ENCODE measurements around the gene OR14I1.
"Not testable (repeated sequence)": the region's sequence is repeated elsewhere in the genome, so short reads cannot be mapped to it uniquely, and the experiment has no call there.

The OR14I1 gene

GRCh38 chr1:248688527-248689298 is 13.9 kb downstream of the OR14I1 start:
- no peak for DNase-seq (ENCODE audit: low read depth in 2 of 2)

- DNase-seq (ENCODE audit: low read depth in 2 of 2), result no peak
Measured at GRCh38 chr1:248686815-248687214, 15.8 kb downstream of the OR14I1 start.

- DNase-seq (ENCODE audit: low read depth in 2 of 2), result no peak
Measured at GRCh38 chr1:248681651-248682050, 20.9 kb downstream of the OR14I1 start.

DNA sequence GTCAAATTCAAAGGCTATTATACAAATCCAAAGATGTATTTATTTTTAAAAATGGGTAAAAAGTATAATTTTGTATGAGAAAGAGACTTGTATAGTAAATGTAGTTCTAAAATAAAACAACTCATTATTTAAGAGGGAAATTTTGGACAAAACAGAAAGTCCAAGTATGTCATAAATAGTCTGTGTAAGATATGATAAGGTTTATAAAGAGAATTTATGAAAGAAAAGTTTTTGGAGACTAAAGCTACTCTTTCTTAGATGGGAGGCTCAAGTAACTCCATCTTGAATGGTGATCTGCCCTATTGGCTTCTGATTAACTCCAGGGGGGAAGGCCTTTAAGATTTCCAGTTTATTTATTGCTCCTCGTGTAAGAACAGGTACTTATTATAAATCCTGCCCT is 32.6 kb downstream of the OR14I1 start:
- DNase-seq (ENCODE audit: low read depth in 2 of 2), result no peak

DNA sequence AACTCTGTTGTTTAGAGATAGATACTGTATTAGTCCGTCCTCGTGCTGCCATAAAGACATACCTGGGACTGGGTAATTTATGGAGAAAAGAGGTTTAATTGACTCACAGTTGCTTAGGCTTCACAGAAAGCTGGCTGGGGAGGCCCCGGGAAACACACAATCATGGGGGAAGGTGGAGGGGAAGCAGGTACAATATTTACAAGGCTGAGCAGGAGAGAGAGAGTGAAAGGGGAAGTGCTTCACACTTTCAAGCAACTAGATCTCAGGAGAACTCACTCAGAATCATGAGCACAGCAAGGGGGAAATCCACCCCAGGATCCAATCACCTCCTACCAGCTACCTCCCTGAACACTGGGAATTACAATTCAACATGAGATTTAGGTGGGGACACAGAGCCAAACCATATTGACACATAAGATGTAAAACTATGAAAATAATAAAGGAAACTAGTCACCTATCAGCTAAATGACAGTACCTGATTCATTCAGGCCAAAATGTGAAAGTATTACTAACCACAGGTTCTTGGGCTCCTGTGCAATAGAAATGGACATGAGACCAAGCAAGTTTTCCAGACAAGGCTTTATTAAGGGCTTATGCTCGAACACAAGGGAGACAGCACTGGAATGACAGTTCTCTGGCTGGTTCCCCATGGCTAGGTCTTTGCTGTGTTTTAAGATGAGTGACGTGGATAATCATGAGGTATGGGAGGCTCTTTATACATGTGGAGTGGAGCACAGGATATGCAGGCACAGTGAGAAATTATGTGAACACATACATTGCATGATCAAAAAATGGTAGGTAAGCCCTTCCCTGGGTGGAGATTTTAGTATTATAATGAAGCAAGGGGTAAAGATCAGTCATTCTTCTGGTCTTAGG is 38.9 kb downstream of the OR14I1 start:
- not testable (repeated sequence) for DNase-seq (ENCODE audit: low read depth in 2 of 2)

DNA sequence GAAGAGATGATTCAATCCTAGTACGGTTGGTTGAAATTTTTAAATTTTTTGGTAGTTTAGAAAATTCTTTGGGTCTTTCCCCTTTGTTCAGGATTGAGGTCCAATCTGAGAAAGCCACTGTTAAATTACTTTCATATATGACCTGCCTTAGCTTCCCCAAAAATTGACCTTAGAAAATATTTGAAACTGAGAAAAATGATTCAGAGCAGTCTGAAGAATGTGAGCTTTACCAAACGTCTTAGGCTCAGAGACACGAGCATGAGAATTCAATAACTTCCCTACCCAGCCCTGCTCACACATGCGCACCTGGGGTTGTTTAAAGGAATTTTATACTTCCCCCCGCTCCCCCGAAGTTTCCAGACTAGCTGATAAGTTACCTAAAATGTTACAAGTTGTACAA is 45.8 kb downstream of the OR14I1 start:
- not testable (repeated sequence) for DNase-seq (ENCODE audit: low read depth in 2 of 2)

DNA sequence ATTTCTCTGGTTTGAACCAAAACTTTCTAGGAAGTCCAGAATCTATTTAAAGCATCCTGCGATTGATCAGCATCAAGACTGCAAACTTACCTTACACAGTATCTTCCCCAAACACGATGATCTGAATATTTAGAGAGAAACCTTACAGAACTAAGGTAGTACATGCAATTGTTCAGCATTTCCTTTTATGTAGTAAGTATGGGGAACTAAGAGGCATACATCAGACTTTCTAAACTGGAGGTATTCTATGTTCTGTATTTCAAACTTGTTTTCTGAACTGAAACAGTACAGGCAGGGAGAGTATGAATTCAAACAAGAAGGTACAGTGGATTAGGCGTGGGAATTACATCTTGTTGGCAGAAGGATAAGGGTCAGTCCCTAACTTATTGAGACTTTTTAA is 47.2 kb downstream of the OR14I1 start, which contains the start of gene OR2T27:
Gene OR2T27 (minus strand): TSS at position 175 of the 400 bp plus-strand sequence. CDS start 4,644 bp downstream, outside the sequence.
- not testable (repeated sequence) for DNase-seq (ENCODE audit: low read depth in 2 of 2)

Measured in stimulated activated CD4-positive, alpha-beta T cell treated with anti-CD3 and anti-CD28 coated beads, Interleukin-1b, Interleukin-23, amount 100 ng/mL, for 4 hours (primary cell).